ENCODE measurements around the gene ABLIM1.

DNA sequence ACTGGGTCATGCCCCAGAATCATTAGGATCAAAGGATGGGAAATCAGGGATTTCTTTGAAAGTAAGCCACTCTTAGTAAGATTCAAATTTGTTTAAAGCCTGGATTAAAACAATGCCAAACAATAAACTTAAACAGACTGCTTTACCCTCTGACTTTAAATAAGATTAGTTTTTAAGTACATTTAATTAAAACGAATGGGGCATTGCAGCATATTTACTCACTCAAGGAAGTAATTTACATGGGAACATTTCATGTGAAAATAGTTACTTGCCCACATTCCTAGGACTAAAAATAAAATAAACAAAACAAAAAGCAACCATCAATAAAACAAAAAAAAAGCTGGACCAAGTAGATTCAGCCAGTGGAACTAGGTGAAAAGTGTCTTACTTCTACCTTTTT is 7.8 kb downstream of the ABLIM1 start:
- TF ChIP-seq GATA3 (IDR thresholded peaks at IDR 0.05; ENCODE audit: low read depth, low read length) (no peak), GATA2 (IDR thresholded peaks at IDR 0.05; ENCODE audit: low read depth, low read length) (no peak)
